ENCODE measurements around the gene BSX. TPM values are rescaled to one million over a fixed set of nuclear protein-coding genes. Genes with fewer than 3 reads are reported as not detected.

Gene BSX
- total RNA-seq, 1 donor from 2014 or later = not detected

GRCh38 chr11:122933416-122933815, 48.2 kb downstream of the BSX start:
- peaks cover 2% of the 10 kb centered on the region for H3K27me3 Mint-ChIP-seq (ENCODE audit: unreplicated experiment)

GRCh38 chr11:122931510-122931909, 50.1 kb downstream of the BSX start:
- H3K4me1 Mint-ChIP-seq (ENCODE audit: low read depth, unreplicated experiment) = no peaks in the 10 kb centered on the region
- H3K27me3 Mint-ChIP-seq (ENCODE audit: unreplicated experiment) = peaks cover 2% of the 10 kb centered on the region
- H3K9me3 Mint-ChIP-seq (ENCODE audit: unreplicated experiment) = no peaks in the 10 kb centered on the region
- H3K36me3 Mint-ChIP-seq (ENCODE audit: unreplicated experiment) = no peaks in the 10 kb centered on the region
- H3K27ac Mint-ChIP-seq (ENCODE audit: unreplicated experiment) = no peak overlapping the region
- no peak for TF ChIP-seq CTCF (IDR thresholded peaks at IDR 0.05; ENCODE audit: partially characterized antibody, unreplicated experiment)
- no peak overlapping the region for H3K4me3 Mint-ChIP-seq (ENCODE audit: unreplicated experiment)
- DNase-seq = no peak

More at GRCh38 chr11:122933416-122933815, 48.2 kb downstream of the BSX start:
- no peak for DNase-seq
- H3K9me3 Mint-ChIP-seq (ENCODE audit: unreplicated experiment) = no peaks in the 10 kb centered on the region
- H3K4me1 Mint-ChIP-seq (ENCODE audit: low read depth, unreplicated experiment) = no peaks in the 10 kb centered on the region
- no peaks in the 10 kb centered on the region for H3K36me3 Mint-ChIP-seq (ENCODE audit: unreplicated experiment)
- no peak overlapping the region for H3K27ac Mint-ChIP-seq (ENCODE audit: unreplicated experiment)
- no peak for TF ChIP-seq CTCF (IDR thresholded peaks at IDR 0.05; ENCODE audit: partially characterized antibody, unreplicated experiment)
- no peak overlapping the region for H3K4me3 Mint-ChIP-seq (ENCODE audit: unreplicated experiment)

Other genes starting within 250 kb of the BSX start
- not detected for gene CRTAM, start 143.3 kb downstream of the BSX start, total RNA-seq (ENCODE audit: unreplicated experiment)
- gene JHY, start 99.1 kb downstream of the BSX start, total RNA-seq (ENCODE audit: unreplicated experiment) = 2.9 TPM
- gene HSPA8, start 80.3 kb upstream of the BSX start, total RNA-seq (ENCODE audit: unreplicated experiment) = 1,228 TPM
- 24.2 TPM for gene CLMP, start 213.4 kb upstream of the BSX start, total RNA-seq (ENCODE audit: unreplicated experiment)